Calu3 (cell line): ENCODE results near the gene RBM39. TPM values are rescaled to one million over a fixed set of nuclear protein-coding genes. Genes with fewer than 3 reads are reported as not detected.
"Not testable (repeated sequence)": the region's sequence is repeated elsewhere in the genome, so short reads cannot be mapped to it uniquely, and the experiment has no call there.

ENCODE experiments used
- BruUV-seq: library from RNA; stranded (reverse); fragments of 400-500 nt; replicated peaks from 2 replicates; lab custom pipeline; 2021; lab: Mats Ljungman, UMichigan
- CTCF ChIA-PET: fragments of 300-600 bp; sonication (Branson Sonifier 250); formaldehyde crosslinking; loops from one replicate; lab custom pipeline; 2022; ENCODE audit warnings: antibody characterized with exemption; lab: Charles Lee
- DNase-seq: peaks from one replicate; pipeline ENCODE4 v3.0.0; 2022
- H3K27ac Mint-ChIP-seq: one replicate; pipeline ENCODE4 v1.8.0; 2022; ENCODE audit warnings: mixed read lengths; ENCODE audit not compliant: unreplicated experiment
- H3K27me3 Mint-ChIP-seq: one replicate; pipeline ENCODE4 v1.8.0; 2022; ENCODE audit warnings: mixed read lengths; ENCODE audit not compliant: unreplicated experiment
- H3K36me3 Mint-ChIP-seq: one replicate; pipeline ENCODE4 v1.8.0; 2022; ENCODE audit warnings: mild to moderate bottlenecking, moderate library complexity, mixed read lengths; ENCODE audit not compliant: insufficient read depth, unreplicated experiment
- H3K4me1 Mint-ChIP-seq: one replicate; pipeline ENCODE4 v1.8.0; 2022; ENCODE audit warnings: mild to moderate bottlenecking, low read depth, mixed read lengths; ENCODE audit not compliant: unreplicated experiment
- H3K4me3 Mint-ChIP-seq: one replicate; pipeline ENCODE4 v1.8.0; 2022; ENCODE audit warnings: mild to moderate bottlenecking, low read depth, moderate library complexity, mixed read lengths; ENCODE audit not compliant: unreplicated experiment
- H3K9me3 Mint-ChIP-seq: one replicate; pipeline ENCODE4 v1.8.0; 2022; ENCODE audit warnings: low read depth, mixed read lengths; ENCODE audit not compliant: unreplicated experiment
- intact Hi-C: fragments of 100-400 bp; cut with micrococcal nuclease; formaldehyde crosslinking; loops from one replicate; pipeline ENCODE4 v1.10.0; 2022; ENCODE audit not compliant: unreplicated experiment
- total RNA-seq: library from RNA; stranded (reverse); gene quantifications from 2 replicates; pipeline ENCODE4 v1.2.3, GENCODE V29; 2022
- TF ChIP-seq, protein P1 (sequence below): fragments of 200-600 bp; IDR thresholded peaks from one replicate; pipeline ENCODE4 v1.8.0; 2022; ENCODE audit warnings: antibody characterized with exemption; ENCODE audit not compliant: unreplicated experiment

RBM39 gene
- total RNA-seq, 1 experiment from 2014 or later, result 479 TPM

DNA sequence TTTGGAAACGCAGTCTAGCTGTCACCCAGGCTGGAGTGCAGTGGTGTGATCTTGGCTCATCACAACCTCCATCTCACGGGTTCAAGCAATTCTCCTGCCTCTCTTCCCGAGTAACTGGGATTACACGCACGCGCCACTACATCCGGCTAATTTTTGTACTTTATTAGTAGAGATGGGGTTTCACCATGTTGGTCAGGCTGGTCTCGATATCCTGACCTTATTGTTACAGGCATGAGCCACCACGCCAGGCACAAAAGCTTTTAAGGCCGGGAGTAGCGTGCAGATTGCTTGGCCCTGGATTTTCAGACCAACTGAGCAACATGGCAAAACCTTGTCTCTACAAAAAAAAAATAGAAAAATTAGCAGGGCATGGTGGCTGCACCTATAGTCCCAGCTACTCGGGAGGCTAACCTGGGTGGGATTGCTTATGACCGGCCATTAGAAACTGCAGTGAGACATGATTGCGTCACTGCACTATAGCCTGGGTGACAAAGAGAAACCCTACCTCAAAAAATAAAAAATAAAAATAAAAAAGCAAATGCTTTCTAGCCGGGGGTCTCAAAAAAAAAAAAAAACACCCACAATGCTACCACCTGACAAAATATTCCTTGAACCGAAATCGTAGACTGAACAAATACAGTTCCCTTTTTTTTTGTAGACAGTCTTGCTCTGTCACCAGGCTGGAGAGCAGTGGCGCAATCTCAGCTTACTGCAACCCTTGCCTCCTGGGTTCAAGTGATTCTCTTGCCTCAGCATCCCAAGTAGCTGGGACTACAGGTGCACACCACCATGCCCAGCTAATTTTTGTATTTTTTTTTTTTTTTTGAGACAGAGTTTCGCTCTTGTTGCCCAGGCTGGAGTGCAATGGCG lies 15.0 kb downstream of the RBM39 start:
- H3K27me3 Mint-ChIP-seq, result no peaks in the 10 kb centered on the region
- CTCF ChIA-PET, result interaction anchor here (1.0 to 2.1 kb wide), 2 partner anchors 13 to 19 kb away, joined by 3 to 4 read pairs; no protein-coding TSS in a partner anchor
- TF ChIP-seq, protein P1, sequence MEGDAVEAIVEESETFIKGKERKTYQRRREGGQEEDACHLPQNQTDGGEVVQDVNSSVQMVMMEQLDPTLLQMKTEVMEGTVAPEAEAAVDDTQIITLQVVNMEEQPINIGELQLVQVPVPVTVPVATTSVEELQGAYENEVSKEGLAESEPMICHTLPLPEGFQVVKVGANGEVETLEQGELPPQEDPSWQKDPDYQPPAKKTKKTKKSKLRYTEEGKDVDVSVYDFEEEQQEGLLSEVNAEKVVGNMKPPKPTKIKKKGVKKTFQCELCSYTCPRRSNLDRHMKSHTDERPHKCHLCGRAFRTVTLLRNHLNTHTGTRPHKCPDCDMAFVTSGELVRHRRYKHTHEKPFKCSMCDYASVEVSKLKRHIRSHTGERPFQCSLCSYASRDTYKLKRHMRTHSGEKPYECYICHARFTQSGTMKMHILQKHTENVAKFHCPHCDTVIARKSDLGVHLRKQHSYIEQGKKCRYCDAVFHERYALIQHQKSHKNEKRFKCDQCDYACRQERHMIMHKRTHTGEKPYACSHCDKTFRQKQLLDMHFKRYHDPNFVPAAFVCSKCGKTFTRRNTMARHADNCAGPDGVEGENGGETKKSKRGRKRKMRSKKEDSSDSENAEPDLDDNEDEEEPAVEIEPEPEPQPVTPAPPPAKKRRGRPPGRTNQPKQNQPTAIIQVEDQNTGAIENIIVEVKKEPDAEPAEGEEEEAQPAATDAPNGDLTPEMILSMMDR, result no peak
- no peak for DNase-seq
- peak overlapping the region; percentile 47 for H3K27ac Mint-ChIP-seq
- peaks cover 7% of the 10 kb centered on the region for H3K4me1 Mint-ChIP-seq
- H3K9me3 Mint-ChIP-seq, result no peaks in the 10 kb centered on the region
- intact Hi-C loops, result no loop called here
- BruUV-seq, result no TSS peak
- peaks cover 96% of the 10 kb centered on the region for H3K36me3 Mint-ChIP-seq
- H3K4me3 Mint-ChIP-seq, result no peak overlapping the region

GRCh38 chr20:35724321-35725230 lies 17.5 kb downstream of the RBM39 start:
- no TSS peak for BruUV-seq
- H3K27me3 Mint-ChIP-seq, result no peaks in the 10 kb centered on the region
- intact Hi-C loops, result no loop called here
- no peak overlapping the region for H3K4me3 Mint-ChIP-seq
- H3K4me1 Mint-ChIP-seq, result peaks cover under 1% of the 10 kb centered on the region
- no peak for DNase-seq
- peaks cover 96% of the 10 kb centered on the region for H3K36me3 Mint-ChIP-seq
- CTCF ChIA-PET, result interaction anchor here (0.5 to 1.3 kb wide), 3 partner anchors 12 to 17 kb away, joined by 3 read pairs; no protein-coding TSS in a partner anchor
- peak overlapping the region; percentile 30 for H3K27ac Mint-ChIP-seq
- TF ChIP-seq, protein P1, result no peak
- no peaks in the 10 kb centered on the region for H3K9me3 Mint-ChIP-seq

DNA sequence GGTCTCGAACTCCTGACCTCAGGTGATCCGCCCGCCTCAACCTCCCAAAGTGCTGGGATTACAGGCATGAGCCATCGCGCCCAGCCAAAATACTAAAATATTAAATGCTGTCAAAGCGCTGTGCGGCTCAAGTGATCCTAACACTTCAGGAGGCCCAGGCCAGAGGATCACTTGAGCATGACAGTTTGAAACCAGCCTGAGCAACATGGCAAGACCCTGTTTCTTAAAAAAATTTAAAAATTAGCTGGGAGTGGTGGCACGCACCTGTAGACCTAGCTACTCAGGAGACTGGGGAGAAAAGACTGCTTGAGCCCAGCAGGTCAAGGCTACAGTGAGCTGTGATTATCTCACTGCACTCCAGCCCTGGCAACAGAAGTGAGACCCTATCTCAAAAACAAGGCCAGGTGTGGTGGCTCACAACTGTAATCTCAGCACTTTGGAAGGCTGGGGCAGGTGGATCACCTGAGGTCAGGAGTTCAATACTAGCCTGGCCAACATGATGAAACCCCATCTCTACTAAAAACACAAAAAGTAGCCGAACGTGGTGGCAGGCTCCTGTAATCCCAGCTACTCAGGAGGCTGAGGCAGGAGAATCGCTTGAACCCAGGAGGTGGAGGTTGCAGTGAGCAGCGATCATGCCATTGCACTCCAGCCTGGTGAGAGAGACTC lies 18.3 kb downstream of the RBM39 start:
- H3K4me3 Mint-ChIP-seq, H3K27me3 Mint-ChIP-seq, H3K4me1 Mint-ChIP-seq, intact Hi-C loops, DNase-seq, H3K9me3 Mint-ChIP-seq, BruUV-seq: not testable (repeated sequence)
- CTCF ChIA-PET, result interaction anchor here (0.5 to 1.3 kb wide), 3 partner anchors 13 to 16 kb away, joined by 3 read pairs; no protein-coding TSS in a partner anchor
- H3K27ac Mint-ChIP-seq, result peak overlapping the region; percentile 30
- peaks cover 96% of the 10 kb centered on the region for H3K36me3 Mint-ChIP-seq

GRCh38 chr20:35723275-35723639 lies 18.8 kb downstream of the RBM39 start:
- intact Hi-C loops, BruUV-seq, DNase-seq: not testable (repeated sequence)

More at GRCh38 chr20:35723275-35723639, 18.8 kb downstream of the RBM39 start:
- not testable (repeated sequence) for H3K27me3 Mint-ChIP-seq, H3K4me3 Mint-ChIP-seq, H3K4me1 Mint-ChIP-seq, H3K9me3 Mint-ChIP-seq, H3K27ac Mint-ChIP-seq
- H3K36me3 Mint-ChIP-seq, result peaks cover 98% of the 10 kb centered on the region
- CTCF ChIA-PET, result interaction anchor here (1.3 kb wide), 1 partner anchor 15 kb away, joined by 3 read pairs; no protein-coding TSS in a partner anchor
